ENCODE measurements around the gene RBM19. TPM values are rescaled to one million over a fixed set of nuclear protein-coding genes. Genes with fewer than 3 reads are reported as not detected.

Gene RBM19
- total RNA-seq, 1 experiment from 2014 or later, result 9.5 TPM

DNA sequence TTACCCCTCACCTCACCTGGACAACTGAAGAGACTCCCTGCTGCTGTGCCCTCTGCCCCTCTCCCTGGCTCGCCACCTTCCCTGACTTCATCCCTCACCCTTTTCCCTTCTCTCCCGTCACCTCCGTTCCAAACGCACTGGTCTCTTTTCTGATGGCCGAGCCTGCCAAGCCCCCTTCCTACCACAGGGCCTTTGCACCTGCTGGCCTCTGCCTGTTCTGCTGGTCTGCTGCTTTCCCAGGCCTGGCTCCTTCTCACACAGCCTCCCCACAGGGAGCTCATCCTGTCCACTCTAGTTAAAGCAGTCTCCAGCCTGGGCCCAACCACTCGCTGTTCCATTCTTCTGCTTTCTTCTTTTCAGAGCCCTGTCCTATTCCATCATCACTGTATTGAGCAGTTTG, 34.6 kb downstream of the RBM19 start:
- no peak for DNase-seq (ENCODE audit: low spot score)

GRCh38 chr12:113930249-113930648, 35.9 kb downstream of the RBM19 start:
- no peak for DNase-seq (ENCODE audit: low spot score)

DNA sequence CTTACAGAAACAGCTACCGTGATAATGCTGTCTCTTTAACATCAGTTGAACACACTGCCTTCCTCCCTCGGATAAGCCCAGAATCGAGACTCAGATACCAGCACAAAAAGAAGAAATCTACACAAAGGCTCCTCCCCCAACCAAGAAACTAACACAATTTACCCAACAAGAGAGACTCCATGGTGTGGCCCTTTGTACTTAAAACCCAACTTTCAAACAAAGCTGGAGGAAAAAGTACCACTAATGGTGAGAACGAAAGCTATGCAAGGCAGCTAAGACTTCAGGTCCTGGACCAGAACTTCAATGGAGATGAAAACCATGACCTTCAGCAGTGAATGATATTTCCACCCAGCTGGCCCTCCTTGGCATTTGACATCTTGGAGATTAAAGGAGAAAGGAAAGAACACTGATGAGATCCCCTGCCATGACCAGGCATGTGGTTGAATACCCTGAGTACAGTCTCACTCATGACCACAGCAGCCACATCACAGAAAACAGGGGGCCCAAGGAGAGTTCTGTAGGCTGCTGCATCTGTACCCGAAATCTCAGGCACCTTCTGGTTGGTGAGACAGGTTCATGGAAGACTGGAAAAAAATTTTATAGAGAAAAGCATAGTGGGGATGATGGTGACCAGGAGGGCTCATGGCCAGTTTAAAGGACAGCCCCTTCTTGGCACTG, 36.7 kb downstream of the RBM19 start:
- no peak for DNase-seq (ENCODE audit: low spot score)

- no peak for DNase-seq (ENCODE audit: low spot score)
Observed at GRCh38 chr12:113926788-113927187, 39.3 kb downstream of the RBM19 start.

DNA sequence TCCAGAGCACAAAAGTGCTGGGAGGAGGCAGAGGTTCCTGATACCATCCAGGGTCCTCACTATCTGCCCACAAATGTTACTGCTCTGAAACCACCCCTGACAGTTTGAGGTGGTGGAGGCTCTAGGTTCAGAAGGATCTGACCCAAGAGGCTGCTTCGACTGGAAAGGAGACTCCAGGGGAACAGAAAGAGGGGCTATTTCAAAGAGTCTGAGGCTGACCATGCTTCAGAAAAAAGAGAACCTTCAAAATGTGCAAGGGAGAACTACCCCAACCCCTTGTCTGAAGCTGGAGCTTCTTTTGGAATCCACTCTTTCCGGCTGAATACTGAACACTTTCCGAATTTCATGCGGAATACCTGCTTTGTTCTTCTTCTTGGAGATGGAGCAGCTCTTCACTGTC, 41.8 kb downstream of the RBM19 start:
- DNase-seq (ENCODE audit: low spot score), result no peak

GRCh38 chr12:113923251-113923650, 42.9 kb downstream of the RBM19 start:
- DNase-seq (ENCODE audit: low spot score), result no peak

DNA sequence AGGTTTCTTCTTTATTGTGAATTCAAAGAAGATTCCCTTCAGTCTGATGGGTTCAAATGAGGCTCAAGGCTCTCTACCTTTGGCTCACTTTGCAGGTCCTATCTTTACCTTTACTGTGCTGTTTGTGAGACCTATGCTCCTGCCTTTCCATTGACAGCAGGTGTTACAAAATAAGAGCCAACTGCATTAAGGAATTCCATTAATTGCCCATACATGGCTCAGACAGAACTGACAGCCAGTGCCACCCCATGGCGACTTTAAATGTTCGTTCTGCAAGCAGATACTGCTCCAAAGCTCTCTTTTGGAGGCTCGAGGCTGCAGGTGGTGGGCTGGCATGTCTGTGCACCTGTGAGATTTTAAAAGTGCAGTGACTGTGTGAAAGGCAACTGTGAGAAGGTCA, 44.7 kb downstream of the RBM19 start:
- no peak for DNase-seq (ENCODE audit: low spot score)

- no peak for DNase-seq (ENCODE audit: low spot score)
Observed at GRCh38 chr12:113919791-113920190, 46.3 kb downstream of the RBM19 start.

DNA sequence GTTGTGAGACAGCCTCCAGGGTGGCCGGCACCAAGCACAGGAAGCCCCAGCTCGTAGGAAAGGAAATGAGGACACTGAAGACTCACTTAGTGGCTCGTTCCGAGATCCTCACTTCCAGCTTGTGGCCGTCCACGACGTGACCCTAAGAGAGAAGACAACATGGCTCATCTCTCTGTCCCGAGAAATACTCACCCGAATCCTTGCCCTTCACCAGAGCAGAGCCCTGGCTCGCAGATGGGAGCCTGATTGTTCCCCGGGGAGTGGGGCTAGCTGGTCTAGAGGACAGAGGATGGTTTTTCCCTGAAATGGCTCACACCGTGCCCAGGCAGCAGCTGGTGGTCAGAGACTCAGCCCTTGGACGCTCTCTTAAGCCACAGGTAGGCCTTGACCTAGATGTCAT, 47.8 kb downstream of the RBM19 start:
- DNase-seq (ENCODE audit: low spot score), result no peak

- DNase-seq (ENCODE audit: low spot score), result no peak
Observed at GRCh38 chr12:113917393-113917792, 48.7 kb downstream of the RBM19 start.

GRCh38 chr12:113914806-113915205, 51.3 kb downstream of the RBM19 start:
- DNase-seq (ENCODE audit: low spot score), result no peak

DNA sequence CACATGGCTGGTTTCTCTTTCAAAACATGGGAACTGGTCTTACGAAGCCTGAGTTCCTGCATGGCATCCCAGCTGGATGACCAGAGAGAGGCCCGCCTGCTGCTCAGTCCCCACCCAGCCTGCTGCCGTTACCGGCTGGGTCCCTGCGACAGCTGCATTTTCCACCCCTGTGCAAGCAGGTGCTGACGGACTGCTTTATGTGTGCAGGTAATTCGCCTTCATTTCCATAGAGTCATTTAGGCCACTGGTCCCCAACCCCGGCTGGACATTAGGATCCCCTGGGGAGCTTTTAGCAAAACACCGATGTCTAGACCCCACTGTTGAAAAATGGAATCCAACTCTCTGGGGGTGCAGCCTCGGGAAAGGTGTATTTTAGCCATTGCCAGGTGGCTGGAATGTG, 51.9 kb downstream of the RBM19 start:
- DNase-seq (ENCODE audit: low spot score), result no peak

GRCh38 chr12:113912760-113913329, 53.3 kb downstream of the RBM19 start:
- DNase-seq (ENCODE audit: low spot score), result peak; percentile 53

- no peak for DNase-seq (ENCODE audit: low spot score)
Observed at GRCh38 chr12:113911971-113912759, 54.0 kb downstream of the RBM19 start.

- no peak for DNase-seq (ENCODE audit: low spot score)
Observed at GRCh38 chr12:113910751-113911272, 55.3 kb downstream of the RBM19 start.

DNA sequence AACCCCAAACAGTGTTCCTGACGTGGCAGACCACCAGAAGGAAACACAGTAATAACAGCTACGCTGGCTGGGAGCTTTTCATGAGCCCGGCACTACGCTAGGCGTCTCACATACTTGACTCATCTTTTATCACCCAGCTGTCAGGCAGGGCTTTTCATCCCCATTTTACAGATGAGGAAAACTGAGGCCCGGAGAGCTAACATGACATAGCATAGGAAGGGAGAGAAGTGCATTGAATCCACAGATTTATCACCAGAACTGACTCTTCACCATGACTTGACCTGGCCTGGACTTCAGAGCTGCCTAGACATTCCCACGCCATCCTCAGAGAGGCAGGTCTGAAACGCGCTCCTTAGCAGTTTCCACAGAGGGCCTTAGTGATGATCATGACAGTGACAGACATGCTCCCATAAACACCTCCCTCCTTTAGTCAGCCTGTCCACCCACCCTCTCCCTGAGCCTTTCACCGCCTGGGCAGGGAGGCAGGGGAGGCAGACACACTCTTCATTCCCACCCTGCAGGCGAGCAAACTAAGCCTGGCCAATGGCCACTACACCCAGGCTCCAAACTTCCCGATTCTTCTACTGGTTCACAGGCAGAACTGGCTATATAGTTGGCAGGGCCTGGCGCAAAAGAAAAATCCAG, 56.2 kb downstream of the RBM19 start:
- DNase-seq (ENCODE audit: low spot score), result no peak

GRCh38 chr12:113908584-113909100, 57.5 kb downstream of the RBM19 start:
- no peak for DNase-seq (ENCODE audit: low spot score)

- DNase-seq (ENCODE audit: low spot score), result no peak
Observed at GRCh38 chr12:113907446-113908180, 58.5 kb downstream of the RBM19 start.

DNA sequence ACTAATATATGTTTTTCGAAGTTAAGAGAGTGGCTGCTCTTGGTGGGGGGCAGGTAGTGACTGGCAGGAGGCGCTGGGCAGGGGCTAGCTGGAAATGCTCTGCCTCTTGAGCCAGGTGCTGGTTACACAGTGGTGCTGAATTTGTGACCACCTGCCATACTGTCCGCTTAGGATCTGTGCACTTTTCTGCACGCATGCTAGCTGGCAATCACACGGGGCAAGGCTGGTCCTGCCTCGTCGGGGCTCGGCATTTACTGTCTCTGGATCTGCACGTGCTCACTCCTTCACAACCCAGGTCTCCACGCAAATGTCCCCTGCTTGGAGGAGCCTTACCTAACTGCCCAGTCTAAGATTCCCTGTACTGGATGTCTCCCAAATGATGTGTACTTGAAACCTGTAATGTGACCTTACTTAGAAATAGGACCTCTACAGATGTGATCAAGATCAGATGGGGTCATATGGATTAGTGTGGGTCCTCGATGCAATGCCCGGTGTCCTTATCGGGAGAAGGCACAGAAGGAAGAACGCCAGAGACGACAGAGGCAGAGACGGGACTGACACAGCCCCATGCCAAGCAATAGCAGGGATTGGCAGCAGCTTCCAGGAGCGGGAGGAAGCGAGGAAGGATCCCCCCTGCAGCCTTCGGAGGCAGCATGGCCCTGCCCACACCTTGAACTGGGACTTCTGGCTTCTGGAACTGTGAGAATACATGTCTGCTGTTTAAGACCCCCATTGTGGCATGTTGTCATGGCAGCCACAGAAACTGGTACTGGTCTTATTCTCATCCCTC, 59.5 kb downstream of the RBM19 start:
- no peak for DNase-seq (ENCODE audit: low spot score)

- DNase-seq (ENCODE audit: low spot score), result no peak
Observed at GRCh38 chr12:113905829-113906228, 60.3 kb downstream of the RBM19 start.
